ENCODE data around the gene CADM4. TPM values are rescaled to one million over a fixed set of nuclear protein-coding genes. Genes with fewer than 3 reads are reported as not detected.

Gene CADM4
- polyA plus RNA-seq, 1 of the 3 experiments (the other 2 are of a cell fraction): 28.9 TPM

DNA sequence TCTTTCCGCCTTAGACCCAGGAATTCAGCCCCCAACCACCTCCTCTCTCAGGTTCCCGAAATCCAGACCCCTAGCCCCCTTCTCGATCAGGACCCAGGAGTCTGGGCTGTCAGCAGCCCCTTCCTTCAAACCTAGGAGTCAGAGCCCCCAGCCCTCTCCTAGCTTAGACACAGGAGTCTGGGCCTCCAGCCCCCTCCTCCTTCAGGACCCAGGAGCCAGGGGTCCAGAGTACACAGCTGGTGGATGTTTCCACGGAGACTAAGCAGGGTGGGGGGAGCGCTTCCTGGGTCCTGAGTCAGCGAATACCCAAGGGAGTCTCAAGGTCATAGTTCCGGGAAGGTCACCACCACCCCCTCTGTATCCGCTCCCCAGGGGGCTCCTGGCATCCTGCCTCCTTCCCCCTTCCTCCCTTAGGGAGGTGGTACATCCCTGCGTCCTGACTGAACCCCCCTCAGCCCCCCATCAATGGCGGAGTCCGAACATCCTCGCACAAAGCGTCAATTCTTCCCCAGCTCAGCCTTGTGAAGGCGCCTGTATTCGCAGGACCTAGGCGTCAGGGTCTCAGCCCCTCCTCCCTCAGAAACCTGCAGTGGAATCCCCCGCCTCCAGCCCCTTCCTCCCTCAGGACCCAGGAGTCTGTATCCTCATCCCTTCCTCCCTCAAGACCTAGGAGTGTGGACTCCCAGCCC is 4.6 kb downstream of the CADM4 start:
- no peak overlapping the region for H3K4me3 ChIP-seq (ENCODE audit: low read depth in 2 of 2, low read length in 1 of 2)
- no peaks in the 10 kb centered on the region for H3K36me3 ChIP-seq (replicated peaks in 1 of 2; ENCODE audit: control insufficient read depth in 1 of 2, insufficient read depth in 2 of 2, low read length in 1 of 2)
- H3K4me1 ChIP-seq (ENCODE audit: control insufficient read depth in 1 of 2, insufficient read depth in 2 of 2, low read depth in 1 of 2, low read length in 1 of 2): peaks cover 0 to 8% of the 10 kb centered on the region in 2 experiments; a peak in 1 of 4 replicates
- WGBS (ENCODE audit: low lambda C conversion rate): 78% methylated on average over 13 of the region's 17 CpGs
- H3K79me2 ChIP-seq (ENCODE audit: insufficient read depth): no peaks in the 10 kb centered on the region
- H3K4me2 ChIP-seq: no peak overlapping the region
- H2AFZ ChIP-seq (ENCODE audit: low read depth): no peak overlapping the region
- no peak overlapping the region for H3K9ac ChIP-seq
- H3F3A ChIP-seq (replicated peaks; ENCODE audit: insufficient read depth): peaks cover 4% of the 10 kb centered on the region
- ChIA-PET CTCF (interaction anchor here (1.3 kb wide), 1 partner anchor 17 kb away, joined by 3 read pairs; no protein-coding TSS in a partner anchor), POLR2A (no interaction called here)
- H3K27ac ChIP-seq (ENCODE audit: low read depth in 2 of 2, low read length in 1 of 2): no peak overlapping the region
- H3K9me3 ChIP-seq: no peaks in the 10 kb centered on the region
- H3K27me3 ChIP-seq (ENCODE audit: insufficient read depth): no peaks in the 10 kb centered on the region; the same call in 1 of the 2 replicates
- TF ChIP-seq MXI1 (IDR thresholded peaks at IDR 0.05; ENCODE audit: low read depth, low read length) (no peak), ELF1 (IDR thresholded peaks at IDR 0.05) (no peak), RFX5 (IDR thresholded peaks at IDR 0.05; ENCODE audit: low read length) (no peak), TAF1 (IDR thresholded peaks at IDR 0.05; ENCODE audit: borderline replicate concordance, low read depth, low read length) (no peak), RCOR1 (IDR thresholded peaks at IDR 0.05; ENCODE audit: low read length) (no peak), CHD2 (IDR thresholded peaks at IDR 0.05; ENCODE audit: low read length, partially characterized antibody) (no peak), MEF2A (IDR thresholded peaks at IDR 0.05; ENCODE audit: borderline replicate concordance, low read depth) (no peak), FOXJ3 (CRISPR knock-in tag; IDR thresholded peaks at IDR 0.05) (no peak)
- TF ChIP-seq, protein P1, sequence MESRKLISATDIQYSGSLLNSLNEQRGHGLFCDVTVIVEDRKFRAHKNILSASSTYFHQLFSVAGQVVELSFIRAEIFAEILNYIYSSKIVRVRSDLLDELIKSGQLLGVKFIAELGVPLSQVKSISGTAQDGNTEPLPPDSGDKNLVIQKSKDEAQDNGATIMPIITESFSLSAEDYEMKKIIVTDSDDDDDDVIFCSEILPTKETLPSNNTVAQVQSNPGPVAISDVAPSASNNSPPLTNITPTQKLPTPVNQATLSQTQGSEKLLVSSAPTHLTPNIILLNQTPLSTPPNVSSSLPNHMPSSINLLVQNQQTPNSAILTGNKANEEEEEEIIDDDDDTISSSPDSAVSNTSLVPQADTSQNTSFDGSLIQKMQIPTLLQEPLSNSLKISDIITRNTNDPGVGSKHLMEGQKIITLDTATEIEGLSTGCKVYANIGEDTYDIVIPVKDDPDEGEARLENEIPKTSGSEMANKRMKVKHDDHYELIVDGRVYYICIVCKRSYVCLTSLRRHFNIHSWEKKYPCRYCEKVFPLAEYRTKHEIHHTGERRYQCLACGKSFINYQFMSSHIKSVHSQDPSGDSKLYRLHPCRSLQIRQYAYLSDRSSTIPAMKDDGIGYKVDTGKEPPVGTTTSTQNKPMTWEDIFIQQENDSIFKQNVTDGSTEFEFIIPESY (IDR thresholded peaks at IDR 0.05; ENCODE audit: borderline replicate concordance, low read depth): no peak
- TF ChIP-seq, protein P2, sequence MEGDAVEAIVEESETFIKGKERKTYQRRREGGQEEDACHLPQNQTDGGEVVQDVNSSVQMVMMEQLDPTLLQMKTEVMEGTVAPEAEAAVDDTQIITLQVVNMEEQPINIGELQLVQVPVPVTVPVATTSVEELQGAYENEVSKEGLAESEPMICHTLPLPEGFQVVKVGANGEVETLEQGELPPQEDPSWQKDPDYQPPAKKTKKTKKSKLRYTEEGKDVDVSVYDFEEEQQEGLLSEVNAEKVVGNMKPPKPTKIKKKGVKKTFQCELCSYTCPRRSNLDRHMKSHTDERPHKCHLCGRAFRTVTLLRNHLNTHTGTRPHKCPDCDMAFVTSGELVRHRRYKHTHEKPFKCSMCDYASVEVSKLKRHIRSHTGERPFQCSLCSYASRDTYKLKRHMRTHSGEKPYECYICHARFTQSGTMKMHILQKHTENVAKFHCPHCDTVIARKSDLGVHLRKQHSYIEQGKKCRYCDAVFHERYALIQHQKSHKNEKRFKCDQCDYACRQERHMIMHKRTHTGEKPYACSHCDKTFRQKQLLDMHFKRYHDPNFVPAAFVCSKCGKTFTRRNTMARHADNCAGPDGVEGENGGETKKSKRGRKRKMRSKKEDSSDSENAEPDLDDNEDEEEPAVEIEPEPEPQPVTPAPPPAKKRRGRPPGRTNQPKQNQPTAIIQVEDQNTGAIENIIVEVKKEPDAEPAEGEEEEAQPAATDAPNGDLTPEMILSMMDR (IDR thresholded peaks at IDR 0.05): no peak
- TF ChIP-seq, protein P3, sequence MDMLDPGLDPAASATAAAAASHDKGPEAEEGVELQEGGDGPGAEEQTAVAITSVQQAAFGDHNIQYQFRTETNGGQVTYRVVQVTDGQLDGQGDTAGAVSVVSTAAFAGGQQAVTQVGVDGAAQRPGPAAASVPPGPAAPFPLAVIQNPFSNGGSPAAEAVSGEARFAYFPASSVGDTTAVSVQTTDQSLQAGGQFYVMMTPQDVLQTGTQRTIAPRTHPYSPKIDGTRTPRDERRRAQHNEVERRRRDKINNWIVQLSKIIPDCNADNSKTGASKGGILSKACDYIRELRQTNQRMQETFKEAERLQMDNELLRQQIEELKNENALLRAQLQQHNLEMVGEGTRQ (IDR thresholded peaks at IDR 0.05; ENCODE audit: borderline replicate concordance, low read depth, low read length): no peak
- no peaks in the 10 kb centered on the region for H3K9me2 ChIP-seq
- H4K20me1 ChIP-seq (ENCODE audit: insufficient read depth): no peaks in the 10 kb centered on the region
- DNase-seq: no peak

DNA sequence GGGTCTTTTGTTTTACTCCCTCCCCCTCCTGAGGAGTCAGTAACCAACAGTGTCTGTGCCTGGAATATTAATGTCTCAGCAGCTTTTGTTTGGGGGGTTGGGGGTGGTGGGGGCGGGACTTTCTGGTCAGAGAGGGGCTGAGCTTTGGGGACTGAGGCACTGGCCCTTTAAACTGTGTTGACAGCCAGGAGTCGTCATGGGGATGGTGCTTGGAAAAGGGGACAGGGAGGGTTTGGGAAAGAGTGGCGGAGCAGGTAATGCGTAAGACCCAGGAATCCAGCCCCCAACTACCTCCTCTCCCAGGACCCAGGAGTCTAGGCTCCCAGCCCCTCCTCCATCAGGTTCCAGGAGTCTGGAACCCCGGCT is 5.2 kb downstream of the CADM4 start:
- Histone ChIP-seq H2AFZ (ENCODE audit: low read depth) (no peak overlapping the region), H3K27ac (ENCODE audit: low read depth in 2 of 2, low read length in 1 of 2) (no peak overlapping the region), H3F3A (replicated peaks; ENCODE audit: insufficient read depth) (peaks cover 4% of the 10 kb centered on the region), H3K27me3 (ENCODE audit: insufficient read depth) (no peaks in the 10 kb centered on the region; the same call in 1 of the 2 replicates), H4K20me1 (ENCODE audit: insufficient read depth) (no peaks in the 10 kb centered on the region), H3K79me2 (ENCODE audit: insufficient read depth) (no peaks in the 10 kb centered on the region), H3K4me2 (no peak overlapping the region), H3K4me1 (ENCODE audit: control insufficient read depth in 1 of 2, insufficient read depth in 2 of 2, low read depth in 1 of 2, low read length in 1 of 2) (peaks cover 0 to 8% of the 10 kb centered on the region in 2 experiments; a peak in 1 of 4 replicates), H3K9me3 (no peaks in the 10 kb centered on the region), H3K9me2 (no peaks in the 10 kb centered on the region), H3K4me3 (ENCODE audit: low read depth in 2 of 2, low read length in 1 of 2) (no peak overlapping the region), H3K36me3 (replicated peaks in 1 of 2; ENCODE audit: control insufficient read depth in 1 of 2, insufficient read depth in 2 of 2, low read length in 1 of 2) (no peaks in the 10 kb centered on the region), H3K9ac (no peak overlapping the region)
- WGBS (ENCODE audit: low lambda C conversion rate): 69% methylated on average over 5 of the region's 5 CpGs
- POLR2A ChIA-PET: no interaction called here
- CTCF ChIA-PET: interaction anchor here (1.3 kb wide), 1 partner anchor 17 kb away, joined by 3 read pairs; no protein-coding TSS in a partner anchor
- DNase-seq: no peak
- TF ChIP-seq JUND (IDR thresholded peaks at IDR 0.05) (no peak), GATA2 (CRISPR knock-in tag; IDR thresholded peaks at IDR 0.05) (no peak), GABPA (IDR thresholded peaks at IDR 0.05; ENCODE audit: low read depth) (no peak), FOSL2 (IDR thresholded peaks at IDR 0.05; ENCODE audit: borderline replicate concordance, low read depth) (no peak), CHD2 (IDR thresholded peaks at IDR 0.05; ENCODE audit: low read length, partially characterized antibody) (no peak), FOXJ3 (CRISPR knock-in tag; IDR thresholded peaks at IDR 0.05) (no peak), RAD21 (IDR thresholded peaks at IDR 0.05; ENCODE audit: low read length) (no peak), NRF1 (IDR thresholded peaks at IDR 0.05; ENCODE audit: low read depth, low read length) (no peak), SIN3A (IDR thresholded peaks at IDR 0.05; ENCODE audit: borderline replicate concordance, low read depth, low read length) (no peak), TAF1 (IDR thresholded peaks at IDR 0.05; ENCODE audit: borderline replicate concordance, low read depth, low read length) (no peak)
- TF ChIP-seq, protein P1 (IDR thresholded peaks at IDR 0.05; ENCODE audit: borderline replicate concordance, low read depth): no peak
- TF ChIP-seq, protein P4, sequence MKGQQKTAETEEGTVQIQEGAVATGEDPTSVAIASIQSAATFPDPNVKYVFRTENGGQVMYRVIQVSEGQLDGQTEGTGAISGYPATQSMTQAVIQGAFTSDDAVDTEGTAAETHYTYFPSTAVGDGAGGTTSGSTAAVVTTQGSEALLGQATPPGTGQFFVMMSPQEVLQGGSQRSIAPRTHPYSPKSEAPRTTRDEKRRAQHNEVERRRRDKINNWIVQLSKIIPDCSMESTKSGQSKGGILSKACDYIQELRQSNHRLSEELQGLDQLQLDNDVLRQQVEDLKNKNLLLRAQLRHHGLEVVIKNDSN (IDR thresholded peaks at IDR 0.05; ENCODE audit: borderline replicate concordance, low read depth): no peak
